ENCODE measurements around the gene GOLGA5. TPM values are rescaled to one million over a fixed set of nuclear protein-coding genes. Genes with fewer than 3 reads are reported as not detected.
A peak's percentile ranks its signal among the peaks of the same experiment; 100 is the strongest.
"Not testable (repeated sequence)": the region's sequence is repeated elsewhere in the genome, so short reads cannot be mapped to it uniquely, and the experiment has no call there.

Gene GOLGA5, protein sequence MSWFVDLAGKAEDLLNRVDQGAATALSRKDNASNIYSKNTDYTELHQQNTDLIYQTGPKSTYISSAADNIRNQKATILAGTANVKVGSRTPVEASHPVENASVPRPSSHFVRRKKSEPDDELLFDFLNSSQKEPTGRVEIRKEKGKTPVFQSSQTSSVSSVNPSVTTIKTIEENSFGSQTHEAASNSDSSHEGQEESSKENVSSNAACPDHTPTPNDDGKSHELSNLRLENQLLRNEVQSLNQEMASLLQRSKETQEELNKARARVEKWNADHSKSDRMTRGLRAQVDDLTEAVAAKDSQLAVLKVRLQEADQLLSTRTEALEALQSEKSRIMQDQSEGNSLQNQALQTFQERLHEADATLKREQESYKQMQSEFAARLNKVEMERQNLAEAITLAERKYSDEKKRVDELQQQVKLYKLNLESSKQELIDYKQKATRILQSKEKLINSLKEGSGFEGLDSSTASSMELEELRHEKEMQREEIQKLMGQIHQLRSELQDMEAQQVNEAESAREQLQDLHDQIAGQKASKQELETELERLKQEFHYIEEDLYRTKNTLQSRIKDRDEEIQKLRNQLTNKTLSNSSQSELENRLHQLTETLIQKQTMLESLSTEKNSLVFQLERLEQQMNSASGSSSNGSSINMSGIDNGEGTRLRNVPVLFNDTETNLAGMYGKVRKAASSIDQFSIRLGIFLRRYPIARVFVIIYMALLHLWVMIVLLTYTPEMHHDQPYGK
- 33.2 TPM for total RNA-seq

DNA sequence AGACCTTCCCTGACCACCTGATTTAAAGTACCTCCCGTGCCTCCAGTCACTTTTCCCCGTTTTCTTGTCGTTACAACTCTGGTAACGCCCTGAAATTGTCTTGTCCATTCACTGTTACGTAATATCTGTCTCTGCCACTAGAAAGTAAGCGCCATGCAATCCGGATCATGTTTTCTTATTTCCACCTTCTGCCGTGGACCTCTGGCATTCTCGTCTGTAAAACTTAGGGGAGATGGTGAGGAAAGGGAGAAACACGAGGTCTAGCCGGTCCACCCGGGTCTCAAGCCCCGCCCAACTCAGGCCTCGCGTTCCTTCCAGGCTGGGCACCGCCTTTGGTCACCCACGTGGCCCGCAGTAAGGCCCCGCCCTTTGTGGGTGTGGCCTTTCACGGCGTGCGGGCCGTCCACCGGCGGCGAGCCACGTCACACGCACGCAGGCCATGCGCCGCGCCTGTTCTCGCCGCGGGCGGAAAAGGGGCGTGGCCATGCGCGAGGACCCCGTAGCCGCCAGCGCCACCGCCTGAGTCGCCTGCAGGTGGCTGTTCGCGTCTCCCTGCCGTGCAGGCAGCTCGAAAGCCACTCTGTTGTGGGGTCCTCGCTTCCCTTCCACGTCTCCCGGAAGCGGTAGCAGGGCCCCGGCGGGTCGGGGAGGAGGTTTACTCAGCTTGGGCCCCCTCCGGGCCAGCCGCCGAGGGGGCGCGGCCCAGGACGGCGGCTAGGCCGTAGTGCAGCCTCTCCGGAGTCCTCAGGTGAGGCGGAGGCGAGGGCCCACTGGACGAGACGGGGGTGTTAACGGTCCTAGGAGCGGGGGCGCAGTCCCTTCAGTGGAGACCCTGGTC lies at the start of gene GOLGA5:
Gene GOLGA5 (plus strand): TSS at position 597 of the 838 bp plus-strand sequence. CDS start 3,133 bp downstream, outside the sequence.
- peak; percentile 98 for DNase-seq (ENCODE audit: low spot score)

DNA sequence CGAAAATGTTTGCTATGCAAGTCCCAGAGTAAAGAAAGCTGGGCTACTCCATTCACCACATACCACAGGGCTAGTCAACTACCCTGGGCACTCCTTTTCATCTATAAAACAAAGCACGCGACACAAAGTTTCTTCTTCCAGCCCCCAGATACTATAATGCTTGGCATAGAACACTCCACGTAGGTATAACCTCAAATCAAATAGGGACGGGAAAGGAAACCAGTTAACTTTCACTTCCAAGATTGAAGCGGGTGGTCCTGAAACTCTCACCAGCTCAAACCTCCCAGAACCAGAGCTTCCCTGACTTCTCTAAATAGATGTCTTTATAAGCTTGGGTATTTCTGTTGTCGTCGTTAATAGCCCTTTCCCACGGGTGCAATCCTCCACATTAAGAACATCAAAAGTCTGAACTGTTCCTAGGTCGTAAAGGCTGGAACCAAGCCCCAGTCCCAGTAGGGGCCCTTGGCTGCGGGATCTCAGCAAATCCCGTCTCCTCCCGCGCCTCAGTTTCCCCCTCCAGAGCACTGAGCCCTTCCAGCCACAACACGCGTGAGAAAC lies 46.3 kb upstream of the GOLGA5 start:
- DNase-seq (ENCODE audit: low spot score): no peak

DNA sequence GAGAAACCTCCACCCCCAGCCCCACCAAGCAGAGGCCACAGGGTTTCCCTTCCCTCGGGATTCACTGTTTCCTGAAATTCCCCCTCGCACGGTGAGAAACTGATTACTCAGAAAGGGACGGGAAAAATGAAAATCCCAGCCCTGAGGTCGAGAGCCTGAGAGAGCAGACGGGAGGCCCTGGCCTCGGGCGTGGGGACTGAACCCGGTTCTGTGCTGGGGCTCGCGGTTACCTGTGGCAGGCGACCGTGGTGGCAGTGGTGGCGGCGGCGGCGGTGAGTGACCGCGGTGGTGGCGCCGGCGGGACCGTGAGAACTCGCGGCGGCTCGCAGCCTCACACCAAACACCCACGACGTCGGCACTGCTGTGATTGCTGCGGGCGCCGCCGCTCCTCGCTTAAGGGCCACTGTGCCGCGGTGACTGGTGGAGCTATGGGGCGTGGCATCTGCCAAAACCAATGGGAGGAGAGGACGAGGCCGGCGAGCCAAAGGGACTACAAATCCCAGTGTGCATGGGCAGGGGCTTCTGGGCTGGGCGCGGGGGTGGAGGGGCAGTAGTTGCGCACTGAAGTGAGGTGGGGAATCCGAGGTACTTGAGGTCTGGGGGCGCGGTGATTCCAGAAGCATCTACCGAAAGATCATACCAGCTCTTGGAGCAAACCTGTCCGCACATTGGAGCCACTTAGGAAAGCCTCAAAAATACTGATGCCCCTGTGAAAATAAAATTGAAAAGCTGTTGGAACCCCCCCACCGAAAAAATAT lies 45.7 kb upstream of the GOLGA5 start, which contains the start of gene LGMN:
Gene LGMN (minus strand): TSS at position 369 of the 758 bp plus-strand sequence. CDS start 15,841 bp downstream, outside the sequence.
- DNase-seq (ENCODE audit: low spot score): peak; percentile 96

DNA sequence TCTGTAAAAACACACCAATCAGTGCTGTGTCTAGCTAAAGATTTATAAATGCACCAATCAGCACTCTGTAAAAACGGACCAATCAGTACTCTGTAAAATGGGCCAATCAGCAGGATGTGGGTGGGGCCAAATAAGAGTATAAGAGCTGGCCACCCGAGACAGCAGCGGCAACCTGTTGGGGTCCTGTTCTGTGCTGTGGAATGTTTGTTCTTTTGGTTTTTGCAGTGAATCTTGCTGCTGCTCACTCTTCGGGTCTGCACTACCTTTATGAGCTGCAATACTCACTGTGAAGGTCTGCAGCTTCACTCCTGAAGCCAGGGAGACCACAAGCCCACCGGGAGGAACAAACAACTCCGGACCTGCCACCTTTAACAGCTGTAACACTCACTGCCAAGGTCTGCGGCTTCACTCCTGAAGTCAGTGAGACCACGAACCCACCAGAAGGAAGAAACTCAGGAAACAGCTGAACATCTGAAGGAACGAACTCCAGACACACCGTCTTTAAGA lies 43.8 kb upstream of the GOLGA5 start:
- not testable (repeated sequence) for DNase-seq (ENCODE audit: low spot score)

DNA sequence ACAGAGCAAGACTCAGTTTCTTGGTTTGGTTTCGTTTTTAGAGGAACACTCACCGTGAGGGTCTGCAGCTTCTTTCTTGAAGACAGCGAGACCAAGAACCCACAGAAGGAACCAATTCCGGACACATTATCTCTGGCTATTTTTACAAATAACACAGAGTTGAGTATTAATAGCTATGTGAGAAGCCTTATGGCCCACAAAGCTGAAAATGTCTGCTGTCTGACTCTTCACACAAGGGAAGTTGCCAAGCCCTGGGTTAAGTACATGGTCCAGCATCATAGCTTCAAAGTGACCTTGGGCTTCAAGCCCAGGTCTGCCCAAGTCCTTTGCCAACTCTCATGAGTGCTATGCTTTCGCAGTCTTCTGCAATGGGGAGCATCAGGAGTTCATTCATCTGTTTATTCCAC lies 43.1 kb upstream of the GOLGA5 start:
- DNase-seq (ENCODE audit: low spot score): no peak

DNA sequence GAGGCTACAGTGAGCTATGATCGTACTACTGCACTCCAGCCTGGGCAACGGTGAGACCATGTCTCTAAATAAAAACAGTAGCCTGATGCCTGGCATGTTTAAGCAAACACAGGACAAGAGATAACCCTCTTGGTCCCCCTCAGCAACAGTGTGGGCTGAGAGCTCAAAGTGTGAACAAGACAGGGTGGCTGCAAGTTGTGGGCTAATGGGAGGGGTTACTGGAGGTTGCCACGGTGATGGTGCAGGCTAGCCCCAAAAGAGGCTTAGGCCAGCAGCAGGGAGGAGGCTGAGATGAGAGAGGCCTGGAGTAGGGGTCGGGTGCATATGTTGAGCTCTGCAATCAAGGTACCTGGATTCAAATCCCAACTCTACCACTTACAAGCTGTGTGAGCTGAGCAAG lies 42.3 kb upstream of the GOLGA5 start:
- DNase-seq (ENCODE audit: low spot score): no peak

DNA sequence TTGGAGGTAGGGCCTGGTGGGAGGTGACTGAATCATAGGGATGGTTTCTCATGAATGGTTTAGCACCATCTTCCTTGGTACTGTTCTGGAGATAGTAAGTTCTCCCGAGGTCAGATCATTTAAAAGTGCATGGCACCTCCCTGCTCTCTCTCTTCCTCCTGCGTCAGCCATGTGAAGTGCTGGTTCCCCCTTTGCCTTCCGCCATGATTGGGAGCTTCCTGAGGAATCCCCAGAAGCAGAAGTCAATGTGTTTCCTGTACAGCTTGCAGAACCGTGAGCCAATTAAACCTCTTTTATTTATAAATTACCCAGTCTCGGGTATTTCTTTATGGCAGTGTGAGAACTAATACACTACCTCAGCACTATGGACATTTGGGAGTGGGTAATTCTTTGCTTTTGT lies 40.9 kb upstream of the GOLGA5 start:
- no peak for DNase-seq (ENCODE audit: low spot score)

DNA sequence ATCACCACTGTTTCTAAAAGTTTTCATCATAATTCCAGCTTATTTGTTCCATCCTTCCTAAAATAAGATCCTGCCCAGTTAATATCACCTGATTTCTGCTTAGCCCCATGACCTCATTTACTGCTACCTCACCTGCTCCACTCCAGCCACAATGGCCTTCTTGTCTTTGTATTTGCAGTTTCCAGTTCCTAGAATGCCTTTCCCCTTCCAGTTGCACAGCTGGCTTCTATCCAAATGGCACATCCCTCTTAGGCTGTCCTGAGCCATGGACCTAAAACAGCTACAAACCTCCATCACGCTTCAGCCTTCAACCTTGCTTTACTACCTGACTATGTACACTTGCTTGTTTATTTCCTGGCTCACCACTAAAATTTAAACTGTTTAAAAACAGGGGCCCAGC lies 39.1 kb upstream of the GOLGA5 start:
- DNase-seq (ENCODE audit: low spot score): no peak

DNA sequence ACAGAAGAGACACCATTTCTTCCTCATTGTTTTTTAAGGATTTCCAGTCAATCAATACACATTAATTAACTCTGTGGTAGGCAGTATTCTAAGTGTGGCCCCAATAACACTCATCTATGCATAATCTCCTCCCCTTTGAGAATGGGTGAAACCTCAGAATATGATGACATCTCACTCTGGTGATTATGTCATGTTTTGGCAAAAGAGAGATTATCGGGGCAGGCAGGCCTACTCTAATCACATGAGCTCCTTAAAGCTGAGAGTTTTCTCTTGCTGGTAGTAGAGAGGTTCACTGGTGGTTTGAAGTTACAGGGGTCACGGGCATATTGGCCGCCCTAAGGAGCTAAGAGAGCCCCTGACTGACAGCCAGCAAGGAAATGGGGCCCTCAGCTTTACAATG lies 38.6 kb upstream of the GOLGA5 start:
- no peak for DNase-seq (ENCODE audit: low spot score)

DNA sequence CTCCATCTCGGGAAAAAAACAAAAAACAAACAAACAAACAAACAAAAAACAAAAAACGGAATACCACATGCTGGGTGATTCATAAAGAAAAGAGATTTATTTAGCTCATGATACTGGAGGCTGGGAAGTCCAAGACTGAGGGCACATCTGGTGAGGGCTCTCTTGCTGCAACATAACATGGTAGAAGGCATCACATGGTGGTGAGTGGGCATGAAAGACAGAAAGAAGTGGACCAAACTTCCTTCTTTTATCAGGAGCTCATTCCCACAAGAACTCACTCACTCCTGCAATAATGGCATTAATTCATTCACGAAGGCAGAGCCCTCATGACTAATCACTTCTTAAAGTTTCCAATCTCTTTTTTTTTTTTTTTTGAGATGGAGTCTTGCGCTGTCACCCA lies 37.7 kb upstream of the GOLGA5 start:
- no peak for DNase-seq (ENCODE audit: low spot score)

DNA sequence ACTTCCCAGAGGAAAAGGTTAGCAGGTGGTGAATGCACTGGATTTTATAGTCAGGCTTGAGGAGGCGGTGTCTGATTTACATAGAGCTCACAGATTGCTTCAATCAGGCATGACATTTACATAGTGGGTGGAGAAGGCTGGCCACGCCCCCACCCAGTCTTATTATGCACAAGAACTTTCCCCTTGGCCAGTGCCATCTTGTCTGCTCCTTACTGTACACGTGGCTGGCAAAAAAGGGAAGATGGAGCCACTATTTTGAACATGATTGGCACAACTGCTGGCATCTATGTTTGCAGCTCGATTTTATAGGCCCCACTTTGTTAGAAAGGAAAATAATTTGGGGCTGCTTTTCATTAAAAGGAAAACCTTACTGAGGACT lies 34.8 kb upstream of the GOLGA5 start:
- no peak for DNase-seq (ENCODE audit: low spot score)

DNA sequence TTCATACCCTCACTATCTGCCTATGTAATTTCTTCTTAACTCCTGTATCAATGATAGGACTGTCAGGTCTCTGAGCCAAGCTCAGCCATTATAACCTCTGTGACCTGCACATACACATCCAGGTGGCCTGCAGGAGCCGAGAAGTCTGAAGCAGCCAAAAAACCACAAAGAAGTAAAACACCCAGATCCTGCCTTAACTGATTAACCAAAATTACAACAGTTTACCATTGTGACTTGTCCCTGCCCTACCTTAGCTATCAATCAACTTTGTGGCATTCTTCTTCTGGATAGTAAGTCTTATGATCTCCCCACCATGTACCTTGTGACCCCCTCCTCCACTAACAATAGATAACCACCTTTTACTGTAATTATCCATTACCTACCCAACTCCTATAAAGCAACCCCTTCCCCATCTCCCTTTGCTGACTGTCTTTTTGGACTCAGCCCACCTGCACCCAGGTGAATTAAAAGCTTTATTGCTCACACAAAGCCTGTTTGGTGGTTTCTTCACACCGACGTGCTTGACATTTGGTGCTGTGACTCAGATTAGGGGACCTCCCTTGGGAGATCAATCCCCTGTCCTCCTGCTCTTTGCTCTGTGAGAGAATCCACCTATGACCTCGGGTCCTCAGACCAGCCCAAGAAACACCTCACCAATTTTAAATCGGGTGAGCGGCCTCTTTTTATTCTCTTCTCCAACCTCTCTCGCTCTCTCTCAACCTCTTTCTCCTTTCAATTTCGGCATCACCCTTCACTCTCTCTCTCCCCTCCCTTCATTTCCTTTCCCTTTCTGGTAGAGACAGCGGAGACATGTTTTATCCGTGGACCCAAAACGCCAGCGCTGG lies 34.2 kb upstream of the GOLGA5 start:
- no peak for DNase-seq (ENCODE audit: low spot score)

DNA sequence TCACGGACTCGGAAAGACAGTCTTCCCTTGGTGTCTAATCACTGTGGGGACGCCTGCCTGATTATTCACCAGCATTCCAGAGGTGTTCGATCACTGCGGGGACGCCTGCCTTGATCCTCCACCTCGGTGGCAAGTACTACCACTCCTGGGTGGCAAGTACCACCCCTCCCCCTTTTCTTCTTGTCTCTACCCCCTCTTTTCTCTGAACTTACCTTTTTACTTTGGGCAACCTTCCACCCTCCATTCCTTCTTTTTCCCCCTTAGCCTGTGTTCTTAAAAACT lies 33.6 kb upstream of the GOLGA5 start:
- DNase-seq (ENCODE audit: low spot score): no peak

DNA sequence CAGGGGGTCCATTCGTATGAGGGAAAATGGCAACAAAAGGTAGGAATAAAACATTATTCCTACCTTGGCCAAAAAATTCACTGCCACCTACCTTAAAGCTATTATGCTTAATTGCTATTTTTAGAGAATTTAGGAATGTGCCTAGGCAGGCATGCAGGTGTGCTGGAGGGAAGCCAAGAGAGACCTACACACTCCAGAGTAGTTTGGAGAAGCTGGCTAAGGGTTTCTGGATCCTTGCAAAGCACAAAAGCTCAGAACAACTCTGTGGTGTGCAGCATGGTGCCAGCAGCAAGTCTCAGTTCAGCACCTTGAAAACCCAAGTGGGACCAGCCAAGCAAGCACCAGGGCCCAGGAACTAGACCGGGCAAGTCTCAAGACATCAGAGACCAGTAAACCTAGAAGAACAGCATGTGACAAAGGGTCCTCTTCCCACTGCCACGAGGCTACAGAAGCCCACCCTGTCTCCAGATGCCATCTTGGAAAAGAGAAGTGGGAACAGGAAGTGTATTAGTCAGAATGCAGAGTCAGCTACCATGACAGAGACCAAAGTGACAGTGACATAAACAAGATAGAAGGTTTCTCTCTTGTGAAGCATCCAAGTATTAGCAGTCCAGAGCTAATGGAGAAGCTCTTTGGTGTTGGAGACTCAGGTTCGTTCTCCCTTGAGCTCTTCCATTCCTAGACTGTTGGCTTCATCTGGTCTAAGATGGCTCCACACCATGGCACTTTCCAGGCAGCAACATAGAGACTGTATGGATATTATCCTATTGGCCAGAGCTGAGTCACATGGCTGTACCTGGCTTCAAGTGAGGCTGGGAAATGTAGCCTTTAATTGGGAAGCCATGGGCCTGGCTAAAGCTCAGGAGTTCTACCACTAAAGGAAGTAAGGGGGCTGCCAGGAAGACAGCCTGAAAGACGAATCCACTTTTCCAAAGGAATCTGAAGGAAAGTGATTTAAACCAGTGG lies 30.2 kb upstream of the GOLGA5 start:
- not testable (repeated sequence) for DNase-seq (ENCODE audit: low spot score)

DNA sequence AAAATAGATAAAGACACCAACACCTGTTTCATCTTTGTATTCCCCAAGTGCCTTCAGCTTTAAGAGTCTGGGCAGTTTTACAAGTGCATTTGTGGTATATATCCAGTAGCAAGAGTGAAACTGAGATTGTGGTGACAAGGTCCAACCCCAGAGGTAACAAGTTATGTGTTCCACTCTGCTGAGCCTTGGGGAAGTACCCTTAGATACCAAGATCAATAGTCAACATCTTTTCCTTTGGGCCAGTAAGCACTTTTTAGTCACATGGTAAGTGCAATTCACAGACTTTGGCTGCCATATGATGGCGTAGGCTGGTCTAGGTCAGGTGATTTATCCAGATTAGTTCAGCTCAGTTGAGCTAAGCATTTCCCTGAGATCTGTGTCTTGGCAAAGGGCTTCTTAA lies 25.9 kb upstream of the GOLGA5 start:
- not testable (repeated sequence) for DNase-seq (ENCODE audit: low spot score)

DNA sequence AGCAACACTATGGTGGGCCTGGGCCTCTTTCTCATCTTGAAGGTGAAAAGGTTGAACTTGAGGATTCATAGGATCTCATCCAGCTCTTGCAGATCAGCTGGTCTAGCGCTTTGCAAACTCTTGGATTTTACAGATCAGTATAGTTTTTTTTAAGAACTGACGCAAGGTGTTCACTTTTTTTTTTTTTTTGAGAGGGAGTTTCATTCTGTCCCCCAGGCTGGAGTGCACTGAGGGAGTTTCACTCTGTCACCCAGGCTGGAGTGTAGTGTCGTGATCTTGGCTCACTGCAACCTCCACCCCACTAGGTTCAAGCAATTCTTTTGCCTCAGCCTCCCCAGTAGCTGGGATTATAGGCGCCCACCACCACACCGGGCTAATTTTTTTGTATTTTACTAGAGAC lies 25.3 kb upstream of the GOLGA5 start:
- DNase-seq (ENCODE audit: low spot score): no peak

DNA sequence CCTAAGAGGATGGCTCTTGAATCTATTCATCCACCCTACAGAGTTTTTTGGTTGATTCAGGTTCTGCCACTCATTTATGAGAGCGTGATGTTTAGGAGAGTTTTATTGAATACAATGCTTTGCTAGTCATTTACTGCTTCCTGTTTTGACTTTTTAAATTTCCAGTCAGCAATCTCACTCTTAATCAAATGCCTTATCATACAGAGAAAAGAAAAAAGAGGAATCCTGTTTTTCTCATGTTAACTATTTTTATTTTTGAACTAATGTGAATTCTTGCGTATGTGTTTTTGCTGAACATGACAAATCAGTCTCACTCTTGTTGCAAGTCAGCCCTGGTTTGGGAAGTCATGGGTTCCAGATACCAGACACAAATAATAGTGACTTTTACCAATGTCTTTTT lies 23.6 kb upstream of the GOLGA5 start:
- no peak for DNase-seq (ENCODE audit: low spot score)

DNA sequence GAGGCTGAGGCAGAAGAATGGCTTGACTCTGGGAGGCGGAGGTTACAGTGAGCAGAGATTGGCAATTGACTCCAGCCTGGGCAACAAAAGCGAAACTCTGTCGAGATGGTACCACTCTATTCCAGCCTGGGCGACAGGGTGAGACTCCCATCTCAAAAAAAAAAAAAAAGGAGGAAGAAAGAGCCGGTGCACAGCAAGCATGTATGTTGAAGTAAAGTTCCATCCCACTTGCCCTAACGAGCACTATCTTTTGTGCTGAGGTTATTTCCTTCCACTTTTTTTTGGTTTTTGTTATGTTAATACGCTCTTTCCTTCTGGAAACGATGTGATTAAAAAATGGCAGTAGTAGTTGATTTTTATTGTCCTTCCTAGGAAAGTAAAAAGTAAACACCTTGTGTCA lies 19.5 kb upstream of the GOLGA5 start:
- DNase-seq (ENCODE audit: low spot score): no peak

DNA sequence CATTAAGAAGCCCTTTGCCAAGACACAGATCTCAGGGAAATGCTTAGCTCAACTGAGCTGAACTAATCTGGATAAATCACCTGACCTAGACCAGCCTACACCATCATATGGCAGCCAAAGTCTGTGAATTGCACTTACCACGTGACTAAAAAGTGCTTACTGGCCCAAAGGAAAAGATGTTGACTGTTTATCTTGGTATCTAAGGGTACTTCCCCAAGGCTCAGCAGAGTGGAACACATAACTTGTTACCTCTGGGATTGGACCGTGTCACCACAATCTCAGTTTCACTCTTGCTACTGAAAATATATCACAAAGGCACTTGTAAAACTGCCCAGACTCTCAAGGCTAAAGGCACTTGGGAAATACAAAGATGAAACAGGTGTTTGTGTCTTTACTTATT lies 18.8 kb upstream of the GOLGA5 start:
- not testable (repeated sequence) for DNase-seq (ENCODE audit: low spot score)
